ENCODE measurements around the gene ZNF160. TPM values are rescaled to one million over a fixed set of nuclear protein-coding genes. Genes with fewer than 3 reads are reported as not detected.
"Not testable (repeated sequence)": the region's sequence is repeated elsewhere in the genome, so short reads cannot be mapped to it uniquely, and the experiment has no call there.

ZNF160 gene
- total and polyA plus RNA-seq, 2 donors (not counting 1 experiment from before 2014, with no cell fraction given), result 21.0 to 28.9 TPM

- not testable (repeated sequence) for H3K9me3 ChIP-seq (ENCODE audit: control insufficient read depth, insufficient read depth, low read depth, low read length); H3K4me1 ChIP-seq (ENCODE audit: control insufficient read depth, extremely low read depth, insufficient read depth, low read length); H3K27me3 ChIP-seq (ENCODE audit: control insufficient read depth, insufficient read depth, low read length); H3K4me3 ChIP-seq (replicated peaks in 1 of 4; ENCODE audit: control extremely low read depth in 1 of 4, insufficient read depth in 1 of 4, low read depth in 3 of 4, low read length in 4 of 4); DNase-seq (ENCODE audit: low read depth in 2 of 2); H3K4me2 ChIP-seq (ENCODE audit: extremely low read depth, insufficient read depth, low read length); H4K20me1 ChIP-seq (ENCODE audit: control insufficient read depth, extremely low read depth, insufficient read depth, low read length); H3K36me3 ChIP-seq (ENCODE audit: control insufficient read depth, insufficient read depth, low read length); H2AFZ ChIP-seq (ENCODE audit: low read length); H3K27ac ChIP-seq (ENCODE audit: insufficient read depth, low read length); H3K9ac ChIP-seq (ENCODE audit: insufficient read depth, low read length)
- H3K79me2 ChIP-seq (ENCODE audit: control insufficient read depth, insufficient read depth, low read length), result peaks cover 24% of the 10 kb centered on the region
Observed at GRCh38 chr19:53096982-53097690, 6.1 kb downstream of the ZNF160 start.

GRCh38 chr19:53096579-53096978 is 6.6 kb downstream of the ZNF160 start:
- not testable (repeated sequence) for H3K36me3 ChIP-seq (ENCODE audit: control insufficient read depth, insufficient read depth, low read length); H3K4me3 ChIP-seq (replicated peaks in 1 of 4; ENCODE audit: control extremely low read depth in 1 of 4, insufficient read depth in 1 of 4, low read depth in 3 of 4, low read length in 4 of 4); H2AFZ ChIP-seq (ENCODE audit: low read length); H3K9ac ChIP-seq (ENCODE audit: insufficient read depth, low read length); DNase-seq (ENCODE audit: low read depth in 2 of 2); H3K4me1 ChIP-seq (ENCODE audit: control insufficient read depth, extremely low read depth, insufficient read depth, low read length); H3K27ac ChIP-seq (ENCODE audit: insufficient read depth, low read length); H3K27me3 ChIP-seq (ENCODE audit: control insufficient read depth, insufficient read depth, low read length); H3K4me2 ChIP-seq (ENCODE audit: extremely low read depth, insufficient read depth, low read length); H4K20me1 ChIP-seq (ENCODE audit: control insufficient read depth, extremely low read depth, insufficient read depth, low read length); H3K9me3 ChIP-seq (ENCODE audit: control insufficient read depth, insufficient read depth, low read depth, low read length)
- peaks cover 19% of the 10 kb centered on the region for H3K79me2 ChIP-seq (ENCODE audit: control insufficient read depth, insufficient read depth, low read length)

- DNase-seq (ENCODE audit: low read depth in 2 of 2), result no peak
- peaks cover 16% of the 10 kb centered on the region for H3K79me2 ChIP-seq (ENCODE audit: control insufficient read depth, insufficient read depth, low read length)
- H3K9me3 ChIP-seq (ENCODE audit: control insufficient read depth, insufficient read depth, low read depth, low read length), result no peaks in the 10 kb centered on the region
- no peak overlapping the region for H3K4me2 ChIP-seq (ENCODE audit: extremely low read depth, insufficient read depth, low read length)
- TF ChIP-seq EZH2 (IDR thresholded peaks at IDR 0.05; ENCODE audit: low read length, missing control alignments) (no peak), CTCF (conservative IDR thresholded peaks at IDR 0.05 in 1 of 2, IDR thresholded peaks at IDR 0.05 in 1 of 2; ENCODE audit: low read depth in 1 of 2, low read length in 2 of 2) (no peak)
- no peaks in the 10 kb centered on the region for H3K4me1 ChIP-seq (ENCODE audit: control insufficient read depth, extremely low read depth, insufficient read depth, low read length)
- no peak overlapping the region for H3K9ac ChIP-seq (ENCODE audit: insufficient read depth, low read length)
- no peaks in the 10 kb centered on the region for H4K20me1 ChIP-seq (ENCODE audit: control insufficient read depth, extremely low read depth, insufficient read depth, low read length)
- peaks cover 3% of the 10 kb centered on the region for H3K36me3 ChIP-seq (ENCODE audit: control insufficient read depth, insufficient read depth, low read length)
- no peaks in the 10 kb centered on the region for H3K27me3 ChIP-seq (ENCODE audit: control insufficient read depth, insufficient read depth, low read length)
- no peak overlapping the region for H2AFZ ChIP-seq (ENCODE audit: low read length)
- H3K27ac ChIP-seq (ENCODE audit: insufficient read depth, low read length), result no peak overlapping the region
- no peak overlapping the region for H3K4me3 ChIP-seq (replicated peaks in 1 of 4; ENCODE audit: control extremely low read depth in 1 of 4, insufficient read depth in 1 of 4, low read depth in 3 of 4, low read length in 4 of 4)
Observed at GRCh38 chr19:53094754-53095575, 8.3 kb downstream of the ZNF160 start.

- no peaks in the 10 kb centered on the region for H3K9me3 ChIP-seq (ENCODE audit: control insufficient read depth, insufficient read depth, low read depth, low read length)
- H4K20me1 ChIP-seq (ENCODE audit: control insufficient read depth, extremely low read depth, insufficient read depth, low read length), result no peaks in the 10 kb centered on the region
- no peaks in the 10 kb centered on the region for H3K4me1 ChIP-seq (ENCODE audit: control insufficient read depth, extremely low read depth, insufficient read depth, low read length)
- peaks cover 3% of the 10 kb centered on the region for H3K36me3 ChIP-seq (ENCODE audit: control insufficient read depth, insufficient read depth, low read length)
- H3K4me3 ChIP-seq (replicated peaks in 1 of 4; ENCODE audit: control extremely low read depth in 1 of 4, insufficient read depth in 1 of 4, low read depth in 3 of 4, low read length in 4 of 4), result no peak overlapping the region
- H2AFZ ChIP-seq (ENCODE audit: low read length), result no peak overlapping the region
- H3K4me2 ChIP-seq (ENCODE audit: extremely low read depth, insufficient read depth, low read length), result no peak overlapping the region
- H3K79me2 ChIP-seq (ENCODE audit: control insufficient read depth, insufficient read depth, low read length), result peaks cover under 1% of the 10 kb centered on the region
- H3K27ac ChIP-seq (ENCODE audit: insufficient read depth, low read length), result no peak overlapping the region
- no peak overlapping the region for H3K9ac ChIP-seq (ENCODE audit: insufficient read depth, low read length)
- H3K27me3 ChIP-seq (ENCODE audit: control insufficient read depth, insufficient read depth, low read length), result no peaks in the 10 kb centered on the region
- no peak for DNase-seq (ENCODE audit: low read depth in 2 of 2)
- TF ChIP-seq EZH2 (IDR thresholded peaks at IDR 0.05; ENCODE audit: low read length, missing control alignments) (no peak), CTCF (conservative IDR thresholded peaks at IDR 0.05 in 1 of 2, IDR thresholded peaks at IDR 0.05 in 1 of 2; ENCODE audit: low read depth in 1 of 2, low read length in 2 of 2) (no peak)
Observed at GRCh38 chr19:53092723-53093122, 10.5 kb downstream of the ZNF160 start.
